Measurements from ENCODE around the gene PPARD. TPM values are rescaled to one million over a fixed set of nuclear protein-coding genes. Genes with fewer than 3 reads are reported as not detected.

Gene PPARD
- total RNA-seq, 4 donors from 2014 or later = 6.4 to 37.6 (median 14.3) TPM

GRCh38 chr6:35343835-35344550 lies 1.6 kb downstream of the PPARD start:
- TF ChIP-seq CTCF (IDR thresholded peaks at IDR 0.05) = no peak
- ATAC-seq (ENCODE audit: low FRiP score) = no peak
- no peak for DNase-seq (ENCODE audit: low spot score)

- no peak for TF ChIP-seq CTCF (IDR thresholded peaks at IDR 0.05)
- DNase-seq (ENCODE audit: low spot score) (no peak), ATAC-seq (ENCODE audit: low FRiP score) (no peak)
These were observed 9.1 kb downstream of the PPARD start for GRCh38 chr6:35351422-35351821.

- ATAC-seq (ENCODE audit: low FRiP score) (no peak), DNase-seq (ENCODE audit: low spot score) (no peak)
- TF ChIP-seq CTCF (IDR thresholded peaks at IDR 0.05) = no peak
These were observed 10.4 kb downstream of the PPARD start for GRCh38 chr6:35352735-35353134.

- ATAC-seq (ENCODE audit: low FRiP score) = no peak
- TF ChIP-seq CTCF (IDR thresholded peaks at IDR 0.05) = no peak
- DNase-seq (ENCODE audit: low spot score) = no peak
These were observed 12.2 kb downstream of the PPARD start for GRCh38 chr6:35354361-35355135.

GRCh38 chr6:35356391-35356790 lies 14.0 kb downstream of the PPARD start:
- TF ChIP-seq CTCF (IDR thresholded peaks at IDR 0.05) = no peak
- no peak for ATAC-seq (ENCODE audit: low FRiP score)
- no peak for DNase-seq (ENCODE audit: low spot score)

- ATAC-seq (ENCODE audit: low FRiP score) (no peak), DNase-seq (ENCODE audit: low spot score) (no peak)
- no peak for TF ChIP-seq CTCF (IDR thresholded peaks at IDR 0.05)
These were observed 15.3 kb downstream of the PPARD start for GRCh38 chr6:35357677-35358076.

- ATAC-seq (ENCODE audit: low FRiP score) = no peak
- no peak for TF ChIP-seq CTCF (IDR thresholded peaks at IDR 0.05)
- no peak for DNase-seq (ENCODE audit: low spot score)
These were observed 15.7 kb downstream of the PPARD start for GRCh38 chr6:35358086-35358485.
